Measurements from ENCODE around the gene LRRC74B. TPM values are rescaled to one million over a fixed set of nuclear protein-coding genes. Genes with fewer than 3 reads are reported as not detected.
A peak's percentile ranks its signal among the peaks of the same experiment; 100 is the strongest.

LRRC74B gene
- total RNA-seq, 1 experiment from 2014 or later, result not detected

- H3K4me1 ChIP-seq (replicated peaks; ENCODE audit: insufficient read depth), result no peaks in the 10 kb centered on the region; the same call in 1 of the 2 replicates
- intact Hi-C loops (cut with micrococcal nuclease; ENCODE audit: unreplicated experiment), result no loop called here
- H3K9me2 ChIP-seq (ENCODE audit: insufficient read depth), result no peaks in the 10 kb centered on the region
- no peaks in the 10 kb centered on the region for H4K20me1 ChIP-seq (ENCODE audit: insufficient read depth)
- TF ChIP-seq, protein P1, sequence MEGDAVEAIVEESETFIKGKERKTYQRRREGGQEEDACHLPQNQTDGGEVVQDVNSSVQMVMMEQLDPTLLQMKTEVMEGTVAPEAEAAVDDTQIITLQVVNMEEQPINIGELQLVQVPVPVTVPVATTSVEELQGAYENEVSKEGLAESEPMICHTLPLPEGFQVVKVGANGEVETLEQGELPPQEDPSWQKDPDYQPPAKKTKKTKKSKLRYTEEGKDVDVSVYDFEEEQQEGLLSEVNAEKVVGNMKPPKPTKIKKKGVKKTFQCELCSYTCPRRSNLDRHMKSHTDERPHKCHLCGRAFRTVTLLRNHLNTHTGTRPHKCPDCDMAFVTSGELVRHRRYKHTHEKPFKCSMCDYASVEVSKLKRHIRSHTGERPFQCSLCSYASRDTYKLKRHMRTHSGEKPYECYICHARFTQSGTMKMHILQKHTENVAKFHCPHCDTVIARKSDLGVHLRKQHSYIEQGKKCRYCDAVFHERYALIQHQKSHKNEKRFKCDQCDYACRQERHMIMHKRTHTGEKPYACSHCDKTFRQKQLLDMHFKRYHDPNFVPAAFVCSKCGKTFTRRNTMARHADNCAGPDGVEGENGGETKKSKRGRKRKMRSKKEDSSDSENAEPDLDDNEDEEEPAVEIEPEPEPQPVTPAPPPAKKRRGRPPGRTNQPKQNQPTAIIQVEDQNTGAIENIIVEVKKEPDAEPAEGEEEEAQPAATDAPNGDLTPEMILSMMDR (conservative IDR thresholded peaks at IDR 0.05), result no peak
- TF ChIP-seq EZH2 (IDR thresholded peaks at IDR 0.05; ENCODE audit: low read depth), result no peak
- H3K4me2 ChIP-seq, result no peak overlapping the region
- DNase-seq, result no peak
- no peak overlapping the region for H2AFZ ChIP-seq
- no peaks in the 10 kb centered on the region for H3K79me2 ChIP-seq (ENCODE audit: low read depth)
- H3F3A ChIP-seq (ENCODE audit: insufficient read depth, low read depth), result peaks cover 4% of the 10 kb centered on the region; the same call in 1 of the 2 replicates
- H3K9me3 ChIP-seq (ENCODE audit: insufficient read depth, low read depth), result no peaks in the 10 kb centered on the region
- no peaks in the 10 kb centered on the region for H3K27me3 ChIP-seq (ENCODE audit: insufficient read depth, low read depth)
- BruUV-seq (replicated peaks), result no TSS peak
- H3K27ac ChIP-seq, result no peak overlapping the region
- POLR2A ChIA-PET (ENCODE audit: unreplicated experiment), result interaction anchor here (0.6 kb wide), 1 partner anchor 11 kb away, joined by 8 read pairs; no protein-coding TSS in a partner anchor
- CTCF ChIA-PET, result no interaction called here
- no peaks in the 10 kb centered on the region for H3K36me3 ChIP-seq (ENCODE audit: low read depth)
- H3K4me3 ChIP-seq, result no peak overlapping the region
Observed at GRCh38 chr22:21073023-21073422, 27.3 kb downstream of the LRRC74B start.

GRCh38 chr22:21073482-21073881, 27.7 kb downstream of the LRRC74B start:
- intact Hi-C loops (cut with micrococcal nuclease; ENCODE audit: unreplicated experiment), result no loop called here

DNA sequence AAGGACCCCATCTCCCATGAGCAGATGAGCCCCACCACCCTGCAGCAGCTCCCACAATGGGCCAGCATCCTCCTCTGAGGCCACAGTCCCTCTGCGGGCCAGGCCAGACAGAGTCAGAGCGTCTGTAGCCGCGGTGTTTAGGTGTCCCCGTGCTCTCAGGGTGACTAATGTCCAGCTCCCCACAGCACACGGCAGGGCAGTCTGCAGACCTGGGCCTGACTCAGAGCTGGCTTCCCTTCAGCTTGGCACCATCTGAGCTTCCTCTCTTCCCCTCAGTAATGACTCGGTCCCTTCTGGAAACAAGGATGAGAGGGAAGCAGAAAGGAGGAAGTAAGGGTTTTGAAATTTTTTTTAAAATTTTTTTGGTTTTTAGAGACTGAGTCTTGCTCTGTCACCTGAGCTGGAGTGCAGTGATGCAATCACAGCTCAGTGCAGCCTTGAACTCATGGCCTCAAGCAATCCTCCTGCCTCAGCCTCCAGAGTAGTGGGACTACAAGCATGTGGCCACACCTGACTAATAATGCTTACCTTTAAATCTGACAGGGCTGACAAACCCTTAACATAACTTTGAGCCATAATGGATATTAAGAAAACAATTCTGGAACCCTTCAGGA, 28.5 kb downstream of the LRRC74B start:
- Histone ChIP-seq H3K27me3 (ENCODE audit: insufficient read depth, low read depth) (no peaks in the 10 kb centered on the region), H3K4me1 (replicated peaks; ENCODE audit: insufficient read depth) (no peaks in the 10 kb centered on the region; the same call in 1 of the 2 replicates), H4K20me1 (ENCODE audit: insufficient read depth) (no peaks in the 10 kb centered on the region), H3K27ac (no peak overlapping the region), H3K9me2 (ENCODE audit: insufficient read depth) (no peaks in the 10 kb centered on the region), H2AFZ (no peak overlapping the region), H3K36me3 (ENCODE audit: low read depth) (no peaks in the 10 kb centered on the region), H3K9me3 (ENCODE audit: insufficient read depth, low read depth) (no peaks in the 10 kb centered on the region), H3K4me2 (0 out of 2 replicates have a peak overlapping the region, but pooled peaks have one; percentile 16), H3F3A (ENCODE audit: insufficient read depth, low read depth) (peaks cover 4% of the 10 kb centered on the region; the same call in 1 of the 2 replicates), H3K79me2 (ENCODE audit: low read depth) (no peaks in the 10 kb centered on the region), H3K4me3 (no peak overlapping the region)
- no peak for TF ChIP-seq EZH2 (IDR thresholded peaks at IDR 0.05; ENCODE audit: low read depth)
- TF ChIP-seq, protein P1 (conservative IDR thresholded peaks at IDR 0.05), result no peak
- ChIA-PET POLR2A (ENCODE audit: unreplicated experiment) (no interaction called here), CTCF (no interaction called here)
- no TSS peak for BruUV-seq (replicated peaks)
- intact Hi-C loops (cut with micrococcal nuclease; ENCODE audit: unreplicated experiment), result no loop called here
- DNase-seq, result peak; percentile 37 to 76

More at GRCh38 chr22:21073482-21073881, 27.7 kb downstream of the LRRC74B start:
- no peaks in the 10 kb centered on the region for H3K9me2 ChIP-seq (ENCODE audit: insufficient read depth)
- no peaks in the 10 kb centered on the region for H3K27me3 ChIP-seq (ENCODE audit: insufficient read depth, low read depth)
- no peaks in the 10 kb centered on the region for H3K9me3 ChIP-seq (ENCODE audit: insufficient read depth, low read depth)
- no peak for TF ChIP-seq EZH2 (IDR thresholded peaks at IDR 0.05; ENCODE audit: low read depth)
- TF ChIP-seq, protein P1 (conservative IDR thresholded peaks at IDR 0.05), result no peak
- no peaks in the 10 kb centered on the region for H3K36me3 ChIP-seq (ENCODE audit: low read depth)
- H3K27ac ChIP-seq, result no peak overlapping the region
- DNase-seq, result no peak
- no peaks in the 10 kb centered on the region for H4K20me1 ChIP-seq (ENCODE audit: insufficient read depth)
- no peak overlapping the region for H3K4me3 ChIP-seq
- BruUV-seq (replicated peaks), result no TSS peak
- H3F3A ChIP-seq (ENCODE audit: insufficient read depth, low read depth), result peaks cover 4% of the 10 kb centered on the region; the same call in 1 of the 2 replicates
- H3K4me2 ChIP-seq, result no peak overlapping the region
- H3K4me1 ChIP-seq (replicated peaks; ENCODE audit: insufficient read depth), result no peaks in the 10 kb centered on the region; the same call in 1 of the 2 replicates
- H3K79me2 ChIP-seq (ENCODE audit: low read depth), result no peaks in the 10 kb centered on the region
- POLR2A ChIA-PET (ENCODE audit: unreplicated experiment), result interaction anchor here (0.6 kb wide), 1 partner anchor 11 kb away, joined by 8 read pairs; no protein-coding TSS in a partner anchor
- CTCF ChIA-PET, result no interaction called here
- H2AFZ ChIP-seq, result no peak overlapping the region

Measured in PC-9 (cell line).